HEK293T (cell line): ENCODE results near the gene PRDM4.

Experiments
- BHLHE40 ChIP-seq: fragments of 450-650 bp; IDR thresholded peaks from 2 replicates; pipeline ENCODE4 v1.6.1; 2016; ENCODE audit warnings: mild to moderate bottlenecking, moderate library complexity, borderline replicate concordance
- ELF4 ChIP-seq: fragments of 450-650 bp; IDR thresholded peaks from 2 replicates; pipeline ENCODE4 v1.6.1; 2017; ENCODE audit warnings: antibody characterized with exemption
- FOXK2 ChIP-seq: fragments of 450-650 bp; IDR thresholded peaks from 2 replicates; pipeline ENCODE4 v1.6.1; 2016; ENCODE audit warnings: mild to moderate bottlenecking
- FOXM1 ChIP-seq: fragments of 450-650 bp; IDR thresholded peaks from 2 replicates; pipeline ENCODE4 v1.6.1; 2017; ENCODE audit warnings: mild to moderate bottlenecking, borderline replicate concordance
- PKNOX1 ChIP-seq: fragments of 450-650 bp; IDR thresholded peaks from 2 replicates; pipeline ENCODE4 v1.6.1; 2016
- SP1 ChIP-seq: fragments of 450-650 bp; IDR thresholded peaks from 2 replicates; pipeline ENCODE4 v1.6.1; 2017

DNA sequence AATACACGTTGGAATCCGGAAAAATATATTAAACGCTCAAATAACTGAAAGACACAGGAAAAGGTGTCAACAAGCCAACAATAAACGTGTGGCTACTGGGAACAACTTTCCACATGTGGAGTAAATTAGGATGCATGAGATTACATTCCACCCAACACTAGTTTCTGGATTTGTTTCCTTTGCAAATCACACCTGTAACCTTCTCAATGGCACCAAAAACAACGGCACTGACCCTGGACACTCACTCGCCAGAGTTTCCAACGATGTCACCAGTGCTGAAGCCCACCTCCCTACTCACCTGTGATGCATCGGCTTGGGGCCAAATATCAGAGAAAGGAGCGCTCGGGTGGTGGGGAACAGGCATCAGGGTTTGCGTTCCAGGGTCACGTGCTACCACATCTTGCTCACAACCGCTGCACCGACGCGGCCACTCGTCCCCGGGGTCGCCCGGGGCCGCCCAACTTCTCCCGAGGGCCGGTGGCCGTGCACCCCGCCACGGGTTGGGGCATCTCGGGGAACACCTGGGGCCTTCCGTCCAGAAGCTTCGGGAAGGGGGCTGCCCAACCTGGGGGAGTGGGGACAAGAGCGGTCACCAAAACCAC is 629 bp downstream of the PRDM4 start:
- TF ChIP-seq ELF4 (no peak), BHLHE40 (no peak), PKNOX1 (no peak), SP1 (no peak), FOXM1 (no peak), FOXK2 (no peak)
